ENCODE measurements around the gene ZNF362.

Gene ZNF362

DNA sequence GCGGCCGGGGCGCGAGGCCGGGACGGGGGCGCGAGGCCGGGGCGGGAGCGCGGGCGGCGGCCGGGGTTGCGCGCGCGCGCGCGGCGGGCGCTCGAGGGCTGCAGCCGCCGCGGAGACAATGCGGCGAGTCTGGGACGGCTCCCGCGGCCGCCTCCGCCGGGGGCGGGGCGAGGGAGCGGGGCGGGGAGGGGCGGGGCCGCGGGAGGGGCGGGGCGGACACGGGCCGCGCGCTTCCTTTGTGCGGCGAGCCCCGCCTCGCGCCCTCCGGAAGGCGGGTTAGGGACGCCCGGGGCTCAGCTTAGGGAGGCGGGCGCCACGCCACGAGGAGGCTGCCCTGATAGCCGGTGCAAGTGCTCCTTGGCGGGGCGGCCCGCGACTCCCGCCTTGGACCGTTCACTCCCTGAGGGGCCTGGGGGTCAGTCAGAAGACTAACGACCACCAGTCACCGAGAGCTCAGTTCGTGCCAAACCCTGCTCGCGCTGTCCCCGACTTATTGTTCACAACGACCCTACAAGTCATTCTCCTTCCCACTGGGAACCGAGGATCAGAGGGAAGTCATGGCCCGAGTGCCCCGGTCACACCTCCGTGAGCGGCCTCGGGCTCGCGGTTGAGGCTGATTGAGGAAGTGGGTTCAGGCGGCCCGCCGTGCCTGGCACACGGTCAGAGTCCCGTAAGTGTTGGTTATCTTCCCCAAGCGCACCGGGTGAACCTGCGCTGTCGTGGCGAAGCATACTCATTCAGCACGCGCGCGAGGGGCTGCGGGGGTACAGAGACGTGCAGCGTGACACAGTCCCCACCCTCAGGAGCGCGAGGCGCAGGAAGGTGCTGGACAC lies 93.7 kb downstream of the ZNF362 start:
- peak; percentile 59 to 67 for DNase-seq

Measured in Kasumi-1 (cell line).